Chondrocyte (in vitro differentiated cells): ENCODE measurements around the gene TYSND1. TPM values are rescaled to one million over a fixed set of nuclear protein-coding genes. Genes with fewer than 3 reads are reported as not detected.

Source experiments
- DNase-seq: peaks from one replicate; pipeline ENCODE4 v3.0.0; 2021; ENCODE audit warnings: mixed read lengths, low spot score
- H3K27ac Mint-ChIP-seq: one replicate; pipeline ENCODE4 v1.8.0; 2021; ENCODE audit warnings: mild to moderate bottlenecking, moderate library complexity, mixed read lengths; ENCODE audit not compliant: unreplicated experiment
- H3K27me3 Mint-ChIP-seq: 2 replicates; pipeline ENCODE4 v1.8.0; 2021; ENCODE audit warnings: low read depth, mixed read lengths
- H3K36me3 Mint-ChIP-seq: 2 replicates; pipeline ENCODE4 v1.8.0; 2021; ENCODE audit warnings: low read depth, mixed read lengths
- H3K4me1 Mint-ChIP-seq: 2 replicates; pipeline ENCODE4 v1.8.0; 2021; ENCODE audit warnings: low read depth, mild to moderate bottlenecking, mixed read lengths
- H3K4me3 Mint-ChIP-seq: one replicate; pipeline ENCODE4 v1.8.0; 2021; ENCODE audit warnings: mild to moderate bottlenecking, moderate library complexity, mixed read lengths; ENCODE audit not compliant: unreplicated experiment
- H3K9me3 Mint-ChIP-seq: 2 replicates; pipeline ENCODE4 v1.8.0; 2021; ENCODE audit warnings: low read depth, mixed read lengths
- total RNA-seq: library from RNA; stranded (reverse); gene quantifications from 3 replicates; pipeline ENCODE4 v1.2.1, GENCODE V29; 2021
- TF ChIP-seq, protein P1 (sequence below): fragments of 200-600 bp; sonication (generic); IDR thresholded peaks from 2 replicates; pipeline ENCODE4 v1.5.0; 2021; ENCODE audit warnings: antibody characterized with exemption, mild to moderate bottlenecking, moderate library complexity

Gene TYSND1
- total RNA-seq, 1 donor from 2014 or later = 9.4 TPM

DNA sequence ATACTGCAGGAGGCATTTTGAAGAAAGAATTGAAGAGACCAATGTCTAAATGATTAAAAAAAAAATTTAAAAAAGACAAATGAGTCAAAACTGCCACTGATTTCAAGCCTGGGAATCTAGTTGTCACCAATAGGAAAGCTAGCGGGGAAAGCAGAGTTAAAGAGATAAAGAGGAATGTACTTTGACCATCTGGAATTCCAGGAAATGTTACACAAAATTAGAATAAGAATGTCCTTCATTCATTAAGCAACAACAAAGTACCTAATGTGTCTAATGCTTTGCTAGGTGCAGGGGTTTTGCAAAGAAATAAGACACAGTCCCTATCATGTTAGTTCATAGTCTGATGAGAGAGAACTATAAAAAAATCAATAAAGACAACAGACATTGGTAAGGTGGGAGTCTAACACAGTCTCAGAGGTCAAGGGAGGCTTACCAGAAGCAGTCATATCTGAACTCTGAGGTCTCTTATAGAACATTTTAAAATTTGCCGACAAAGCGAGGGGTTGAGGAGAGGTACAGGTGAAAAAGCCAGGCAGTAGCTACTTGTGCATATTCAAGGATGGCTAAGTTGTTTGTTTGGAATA, 8.8 kb upstream of the TYSND1 start:
- H3K9me3 Mint-ChIP-seq = no peaks in the 10 kb centered on the region
- no peak overlapping the region for H3K27ac Mint-ChIP-seq
- peaks cover 55% of the 10 kb centered on the region for H3K36me3 Mint-ChIP-seq
- no peaks in the 10 kb centered on the region for H3K27me3 Mint-ChIP-seq
- H3K4me3 Mint-ChIP-seq = no peak overlapping the region
- peaks cover 18% of the 10 kb centered on the region for H3K4me1 Mint-ChIP-seq
- TF ChIP-seq, protein P1, sequence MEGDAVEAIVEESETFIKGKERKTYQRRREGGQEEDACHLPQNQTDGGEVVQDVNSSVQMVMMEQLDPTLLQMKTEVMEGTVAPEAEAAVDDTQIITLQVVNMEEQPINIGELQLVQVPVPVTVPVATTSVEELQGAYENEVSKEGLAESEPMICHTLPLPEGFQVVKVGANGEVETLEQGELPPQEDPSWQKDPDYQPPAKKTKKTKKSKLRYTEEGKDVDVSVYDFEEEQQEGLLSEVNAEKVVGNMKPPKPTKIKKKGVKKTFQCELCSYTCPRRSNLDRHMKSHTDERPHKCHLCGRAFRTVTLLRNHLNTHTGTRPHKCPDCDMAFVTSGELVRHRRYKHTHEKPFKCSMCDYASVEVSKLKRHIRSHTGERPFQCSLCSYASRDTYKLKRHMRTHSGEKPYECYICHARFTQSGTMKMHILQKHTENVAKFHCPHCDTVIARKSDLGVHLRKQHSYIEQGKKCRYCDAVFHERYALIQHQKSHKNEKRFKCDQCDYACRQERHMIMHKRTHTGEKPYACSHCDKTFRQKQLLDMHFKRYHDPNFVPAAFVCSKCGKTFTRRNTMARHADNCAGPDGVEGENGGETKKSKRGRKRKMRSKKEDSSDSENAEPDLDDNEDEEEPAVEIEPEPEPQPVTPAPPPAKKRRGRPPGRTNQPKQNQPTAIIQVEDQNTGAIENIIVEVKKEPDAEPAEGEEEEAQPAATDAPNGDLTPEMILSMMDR = no peak
- no peak for DNase-seq

GRCh38 chr10:70148516-70148915, 2.0 kb upstream of the TYSND1 start:
- H3K27ac Mint-ChIP-seq = peak overlapping the region; percentile 27
- no peaks in the 10 kb centered on the region for H3K27me3 Mint-ChIP-seq
- DNase-seq = no peak
- H3K36me3 Mint-ChIP-seq = peaks cover 29% of the 10 kb centered on the region
- TF ChIP-seq, protein P1 = no peak
- H3K4me1 Mint-ChIP-seq = peaks cover 36% of the 10 kb centered on the region
- no peaks in the 10 kb centered on the region for H3K9me3 Mint-ChIP-seq
- H3K4me3 Mint-ChIP-seq = no peak overlapping the region

DNA sequence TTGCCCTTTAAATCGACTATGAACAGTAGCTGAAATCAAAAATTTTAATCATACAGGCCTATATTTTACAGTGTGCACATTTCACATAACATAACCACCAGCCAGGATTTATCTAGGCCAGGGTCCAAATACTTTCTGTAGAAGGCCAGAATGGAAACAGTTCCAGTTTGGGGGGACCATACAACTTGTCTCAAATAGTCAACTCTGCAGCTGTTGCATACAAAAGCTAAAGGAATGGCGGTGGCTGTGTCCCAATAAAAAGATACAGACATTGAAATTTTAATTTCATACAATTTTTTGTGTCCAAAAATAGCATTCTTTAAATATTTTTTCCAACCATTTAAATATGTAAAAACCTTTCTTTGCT, 742 bp upstream of the TYSND1 start:
- Mint-ChIP-seq H3K27ac (peak overlapping the region; percentile 99), H3K9me3 (no peaks in the 10 kb centered on the region)

DNA sequence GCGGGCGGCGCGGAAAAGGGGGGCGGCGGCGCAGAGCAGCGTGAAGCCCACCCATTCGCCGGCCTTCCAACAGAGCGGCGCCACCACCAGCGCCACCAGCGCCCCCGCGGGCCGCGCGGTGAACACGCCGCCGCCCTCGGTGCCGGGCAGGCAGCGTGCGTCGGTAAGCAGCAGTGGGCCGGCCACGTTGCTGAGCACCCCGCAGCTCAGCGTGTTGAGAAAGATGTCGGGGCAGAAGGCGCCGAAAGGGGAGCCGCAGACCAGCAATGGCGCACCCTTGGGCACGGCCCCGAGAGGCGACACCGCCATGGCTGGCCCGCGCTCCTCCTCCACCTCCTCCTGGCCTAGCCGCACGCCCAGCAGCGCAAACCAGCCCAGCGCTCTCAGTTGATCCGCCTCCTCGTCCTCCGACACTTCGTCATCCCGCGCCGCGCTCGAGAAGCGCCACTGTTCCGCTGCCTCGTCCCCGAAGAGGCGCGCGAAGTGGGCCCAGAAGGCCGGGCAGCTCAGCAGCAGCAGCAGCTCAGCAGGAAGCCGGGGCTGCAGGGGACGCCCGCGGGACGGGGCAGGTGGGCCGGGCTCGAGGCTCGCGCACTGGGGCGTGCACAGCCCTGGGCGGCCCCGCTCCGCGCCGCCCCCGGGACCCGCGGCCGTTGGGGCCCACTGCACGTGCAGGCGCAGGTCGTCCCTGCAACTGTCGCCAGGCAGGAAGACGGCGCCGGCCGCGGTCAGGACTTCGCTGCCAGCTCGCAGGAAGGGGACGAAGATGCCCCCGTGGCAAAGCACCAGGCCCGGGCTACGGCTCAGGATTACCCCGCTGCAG, 623 bp downstream of the TYSND1 start:
- Mint-ChIP-seq H3K27me3 (no peaks in the 10 kb centered on the region), H3K27ac (peak overlapping the region; percentile 99), H3K36me3 (peaks cover 7% of the 10 kb centered on the region), H3K4me3 (peak overlapping the region; percentile 83), H3K4me1 (peaks cover 34% of the 10 kb centered on the region), H3K9me3 (no peaks in the 10 kb centered on the region)
- TF ChIP-seq, protein P1 = peak; percentile 77
- DNase-seq = no peak

More for the DNA sequence above, 742 bp upstream of the TYSND1 start:
- peaks cover 18% of the 10 kb centered on the region for H3K36me3 Mint-ChIP-seq
- H3K27me3 Mint-ChIP-seq = no peaks in the 10 kb centered on the region
- TF ChIP-seq, protein P1 = no peak
- DNase-seq = no peak
- peaks cover 36% of the 10 kb centered on the region for H3K4me1 Mint-ChIP-seq
- peak overlapping the region; percentile 83 for H3K4me3 Mint-ChIP-seq

DNA sequence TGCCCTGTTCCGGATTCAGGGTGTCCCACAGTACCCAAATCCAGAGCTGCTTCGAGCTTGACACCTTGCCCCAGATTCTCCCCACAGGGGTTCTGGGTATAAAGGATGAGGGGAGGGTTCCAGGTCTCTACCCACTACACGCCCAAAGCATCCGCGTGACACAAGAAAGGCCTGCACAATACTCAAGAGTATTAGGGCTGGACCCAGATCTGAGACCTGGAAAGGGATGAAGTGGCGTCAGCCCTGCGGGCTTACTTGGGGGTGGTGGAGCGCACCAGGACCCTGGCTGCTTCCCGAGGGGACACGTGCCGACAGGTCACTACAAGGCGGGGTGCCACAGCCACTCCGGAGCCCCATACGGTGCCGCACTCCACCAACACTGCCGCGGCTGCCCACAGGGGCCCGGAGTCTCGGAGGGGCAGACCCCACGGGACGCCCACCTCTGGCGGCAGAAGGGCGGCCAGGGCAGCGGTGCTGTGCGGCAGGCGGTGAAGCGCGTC, 1.3 kb downstream of the TYSND1 start:
- peaks cover 34% of the 10 kb centered on the region for H3K4me1 Mint-ChIP-seq
- H3K27me3 Mint-ChIP-seq = no peaks in the 10 kb centered on the region
- no peaks in the 10 kb centered on the region for H3K9me3 Mint-ChIP-seq
- peak overlapping the region; percentile 57 for H3K27ac Mint-ChIP-seq
- H3K36me3 Mint-ChIP-seq = peaks cover 4% of the 10 kb centered on the region
- TF ChIP-seq, protein P1 = no peak
- no peak for DNase-seq
- peak overlapping the region; percentile 83 for H3K4me3 Mint-ChIP-seq
